Measurements from ENCODE around the gene AXDND1. TPM values are rescaled to one million over a fixed set of nuclear protein-coding genes. Genes with fewer than 3 reads are reported as not detected.
A peak's percentile ranks its signal among the peaks of the same experiment; 100 is the strongest.
"Not testable (repeated sequence)": the region's sequence is repeated elsewhere in the genome, so short reads cannot be mapped to it uniquely, and the experiment has no call there.

The AXDND1 gene
- total RNA-seq, 1 donor from 2014 or later = 0.34 TPM

GRCh38 chr1:179372160-179372559, 6.4 kb downstream of the AXDND1 start:
- DNase-seq = no peak

- DNase-seq = no peak
These were observed 10.5 kb downstream of the AXDND1 start for GRCh38 chr1:179376223-179376622.

DNA sequence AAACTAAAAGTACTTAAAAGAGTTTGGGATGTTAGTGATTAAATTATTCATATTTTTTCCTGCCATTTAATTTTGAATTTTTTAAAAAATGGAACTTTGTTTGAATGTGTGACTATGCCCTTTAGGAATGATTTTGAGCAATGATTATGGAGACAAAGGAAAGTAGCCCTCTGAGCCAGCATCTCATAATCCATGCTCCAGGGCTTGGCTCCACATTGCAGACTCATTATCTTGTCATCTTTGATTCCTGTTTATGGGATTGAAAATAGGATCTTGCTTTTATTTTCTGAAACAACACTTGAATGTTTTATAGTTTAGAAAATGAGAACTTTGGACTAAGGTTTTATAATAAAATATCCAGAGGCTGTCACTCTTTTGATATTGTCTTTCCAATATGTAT, 14.5 kb downstream of the AXDND1 start:
- DNase-seq = no peak

DNA sequence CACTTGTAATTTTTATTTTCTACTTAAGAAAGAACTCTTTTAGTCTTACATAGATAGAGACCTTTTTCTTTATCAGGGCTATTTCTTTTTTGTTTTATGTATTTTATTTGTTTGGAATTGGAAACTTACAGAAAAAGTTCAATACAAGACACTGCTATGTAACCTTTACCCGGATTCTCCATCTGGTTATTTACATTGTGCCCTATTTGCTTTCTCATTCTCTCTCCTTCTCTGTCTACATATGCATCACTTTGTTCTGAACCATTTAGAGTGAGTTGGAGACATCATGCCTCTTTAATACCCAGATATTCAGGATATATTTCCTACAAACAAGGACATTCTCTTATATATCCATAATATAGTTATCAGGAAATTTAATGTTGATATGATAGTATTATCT, 18.3 kb downstream of the AXDND1 start:
- no peak for DNase-seq

- DNase-seq = no peak
These were observed 19.7 kb downstream of the AXDND1 start for GRCh38 chr1:179385510-179385909.

GRCh38 chr1:179393721-179394120, 27.9 kb downstream of the AXDND1 start:
- DNase-seq = no peak

- not testable (repeated sequence) for DNase-seq
These were observed 33.6 kb downstream of the AXDND1 start for GRCh38 chr1:179399399-179399798.

GRCh38 chr1:179417760-179418159, 52.0 kb downstream of the AXDND1 start:
- not testable (repeated sequence) for DNase-seq

- DNase-seq = not testable (repeated sequence)
These were observed 52.9 kb downstream of the AXDND1 start for GRCh38 chr1:179418706-179419105.

GRCh38 chr1:179424610-179425009, 58.8 kb downstream of the AXDND1 start:
- no peak for DNase-seq

DNA sequence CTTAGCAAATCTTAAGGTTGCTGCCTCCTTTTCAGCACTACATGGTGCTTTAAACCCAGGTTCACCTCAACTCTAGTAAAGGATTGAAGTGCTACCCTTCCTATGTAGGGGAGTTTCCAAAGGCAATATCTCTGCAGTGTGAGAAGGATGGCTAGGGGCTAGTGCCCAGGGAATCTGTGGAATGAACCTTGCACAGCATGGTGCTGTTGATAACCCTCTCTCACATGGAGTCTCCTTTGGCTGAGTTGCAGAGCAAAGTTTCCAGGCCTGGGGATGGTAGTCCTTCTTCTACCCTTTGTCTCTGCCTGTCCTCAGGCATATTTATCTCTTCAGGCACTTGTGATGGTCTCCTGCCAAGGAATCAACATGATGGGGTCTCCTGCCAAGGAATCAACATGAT, 59.4 kb downstream of the AXDND1 start:
- DNase-seq = no peak

- no peak for DNase-seq
These were observed 71.4 kb downstream of the AXDND1 start for GRCh38 chr1:179437171-179437570.

- not testable (repeated sequence) for DNase-seq
These were observed 73.9 kb downstream of the AXDND1 start for GRCh38 chr1:179439646-179440045.

DNA sequence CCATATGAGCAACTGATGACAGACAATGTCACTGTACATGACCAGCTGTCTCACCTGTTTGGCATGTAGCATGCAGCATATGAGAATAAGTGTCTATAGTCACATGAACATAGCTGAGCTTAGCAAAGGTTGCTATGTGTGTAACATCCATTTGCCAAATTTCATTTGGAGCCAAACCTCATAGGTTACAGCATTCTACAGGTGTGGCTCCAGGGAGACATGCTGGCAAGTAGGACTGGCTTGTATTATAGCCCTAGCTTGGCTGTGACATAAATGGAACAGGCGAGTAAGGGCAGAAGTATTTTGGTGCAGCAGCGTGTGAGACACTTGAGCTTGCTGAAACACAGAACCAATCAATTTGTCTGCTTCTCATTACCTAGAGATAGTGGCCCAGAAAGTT, 74.5 kb downstream of the AXDND1 start:
- DNase-seq = not testable (repeated sequence)

GRCh38 chr1:179440971-179441370, 75.2 kb downstream of the AXDND1 start:
- no peak for DNase-seq

- DNase-seq = no peak
These were observed 75.7 kb downstream of the AXDND1 start for GRCh38 chr1:179441501-179441900.

- not testable (repeated sequence) for DNase-seq
These were observed 77.1 kb downstream of the AXDND1 start for GRCh38 chr1:179442846-179443245.

DNA sequence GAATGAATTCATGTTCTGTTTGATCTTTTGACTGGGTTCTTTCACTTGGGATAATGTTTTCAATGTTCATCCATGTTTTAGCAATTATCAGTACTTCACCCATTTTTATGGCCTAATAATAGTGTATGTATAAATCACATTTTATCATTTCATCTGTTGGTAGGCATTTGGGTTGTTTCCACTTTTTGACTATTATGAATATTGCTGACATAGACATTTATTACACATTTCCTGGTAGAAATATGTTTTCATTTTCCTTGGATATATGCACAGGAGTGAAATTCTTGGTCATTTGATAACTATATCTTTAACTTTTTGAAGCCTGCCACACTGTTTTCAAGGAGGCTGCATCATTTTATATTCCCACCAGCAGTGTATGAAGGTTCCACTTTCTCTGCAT, 79.8 kb downstream of the AXDND1 start:
- DNase-seq = no peak

- DNase-seq = peak; percentile 42
These were observed 81.7 kb downstream of the AXDND1 start for GRCh38 chr1:179447489-179447888.

DNA sequence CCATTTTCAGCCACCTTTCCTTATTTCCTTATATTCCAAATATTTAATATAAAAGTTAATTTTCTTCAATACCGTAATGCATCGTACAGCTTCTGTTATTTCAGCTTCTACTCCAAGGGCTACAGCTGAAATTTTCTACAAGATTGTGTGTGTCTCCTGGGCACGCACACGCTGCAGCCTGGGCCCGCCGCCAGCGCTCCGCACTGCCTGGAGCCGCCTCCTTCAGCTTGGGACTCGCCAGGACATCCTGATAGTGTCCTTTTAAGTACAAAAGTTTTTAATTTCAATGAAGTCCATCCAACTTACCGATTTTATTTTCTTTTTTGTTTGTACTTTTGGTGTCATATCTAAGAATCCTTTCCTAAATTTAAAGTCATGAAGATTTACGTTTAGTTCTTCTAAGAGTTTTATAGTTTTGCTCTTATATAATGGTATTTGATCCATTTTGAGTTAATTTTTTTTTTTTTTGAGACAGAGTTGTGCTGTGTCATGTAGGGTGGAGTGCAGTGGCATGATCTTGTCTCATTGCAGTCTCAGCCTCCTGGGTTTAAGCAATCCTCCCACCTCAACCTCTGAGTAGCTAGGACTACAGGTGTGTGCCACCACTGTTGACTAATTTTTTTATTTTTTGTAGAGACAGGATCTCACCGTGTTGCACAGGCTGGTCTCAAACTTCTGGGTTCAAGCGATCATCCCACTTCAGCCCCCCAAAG, 82.8 kb downstream of the AXDND1 start:
- no peak for DNase-seq

DNA sequence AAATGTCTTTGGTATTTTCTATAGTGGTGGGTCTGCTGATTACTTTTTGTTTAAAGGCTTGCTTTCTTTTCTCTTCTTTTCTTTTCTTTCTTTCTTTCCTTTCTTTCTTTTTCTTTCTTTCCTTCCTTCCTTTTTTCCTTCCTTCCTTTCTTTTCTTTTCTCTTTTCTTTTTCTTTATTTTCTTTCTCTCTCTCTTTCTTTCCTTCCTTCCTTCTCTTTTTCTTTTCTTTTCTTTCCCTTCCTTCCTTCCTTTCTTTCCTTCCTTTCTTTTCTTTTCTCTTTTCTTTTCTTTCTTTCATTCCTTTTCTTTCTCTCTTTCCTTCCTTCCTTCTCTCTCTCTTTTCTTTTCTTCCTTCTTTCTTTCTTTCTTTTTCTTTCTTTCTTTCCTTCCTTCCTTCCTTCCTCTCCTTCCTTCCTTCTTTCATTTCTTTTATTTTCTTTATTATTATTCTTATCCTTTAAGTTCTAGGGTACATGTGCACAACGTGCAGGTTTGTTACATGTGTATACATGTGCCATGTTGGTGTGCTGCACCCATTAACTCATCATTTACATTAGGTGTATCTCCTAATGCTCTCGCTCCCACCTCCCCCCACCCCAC, 93.9 kb downstream of the AXDND1 start:
- DNase-seq = not testable (repeated sequence)

GRCh38 chr1:179465661-179466060, 99.9 kb downstream of the AXDND1 start:
- not testable (repeated sequence) for DNase-seq

DNA sequence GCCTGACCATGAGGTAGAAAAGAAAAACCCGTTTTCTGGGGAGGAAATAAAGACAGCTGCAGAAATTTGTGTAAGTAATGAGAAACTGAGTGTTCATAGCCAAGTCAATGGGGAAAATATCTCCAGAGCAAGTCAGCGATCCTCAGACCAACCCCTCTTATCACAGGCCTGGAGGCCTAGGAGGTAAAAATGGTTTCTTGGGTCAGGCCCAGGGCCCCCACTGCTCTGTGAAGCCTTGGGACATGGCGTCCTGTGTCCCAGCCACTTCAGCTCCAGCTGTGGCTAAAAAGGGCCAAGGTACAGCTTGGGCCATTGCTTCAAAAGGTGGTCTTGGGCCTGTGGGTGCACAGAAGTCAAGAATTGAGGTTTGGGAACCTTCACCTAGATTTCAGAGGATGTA, 108.9 kb downstream of the AXDND1 start:
- DNase-seq = no peak

GRCh38 chr1:179476484-179476883, 110.7 kb downstream of the AXDND1 start:
- no peak for DNase-seq

GRCh38 chr1:179478370-179478769, 112.6 kb downstream of the AXDND1 start:
- DNase-seq = no peak
